Measurements from ENCODE around the gene NEIL1.

DNA sequence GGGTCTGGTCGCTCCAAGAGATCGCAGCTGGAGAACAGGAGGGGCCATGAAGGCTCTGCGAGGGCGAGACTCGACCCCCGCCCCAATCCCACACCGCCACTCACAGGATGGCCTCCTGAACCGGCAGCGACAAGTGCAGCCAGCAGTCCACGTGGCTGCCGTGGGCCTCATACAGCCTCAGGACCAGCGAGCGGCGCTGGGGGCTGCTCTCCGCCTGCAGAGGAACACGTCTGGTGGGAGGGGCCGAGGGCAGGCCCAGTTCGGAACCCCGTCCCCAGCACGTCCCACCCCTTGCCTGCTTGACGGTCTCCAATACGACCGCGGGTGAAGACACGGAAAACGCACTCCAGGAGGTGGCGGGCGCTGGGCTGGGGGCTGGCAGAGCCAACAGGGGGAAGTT, 9.2 kb downstream of the NEIL1 start:
- TF ChIP-seq POLR2A (IDR thresholded peaks at IDR 0.05) = no peak
- TF ChIP-seq, protein P1, sequence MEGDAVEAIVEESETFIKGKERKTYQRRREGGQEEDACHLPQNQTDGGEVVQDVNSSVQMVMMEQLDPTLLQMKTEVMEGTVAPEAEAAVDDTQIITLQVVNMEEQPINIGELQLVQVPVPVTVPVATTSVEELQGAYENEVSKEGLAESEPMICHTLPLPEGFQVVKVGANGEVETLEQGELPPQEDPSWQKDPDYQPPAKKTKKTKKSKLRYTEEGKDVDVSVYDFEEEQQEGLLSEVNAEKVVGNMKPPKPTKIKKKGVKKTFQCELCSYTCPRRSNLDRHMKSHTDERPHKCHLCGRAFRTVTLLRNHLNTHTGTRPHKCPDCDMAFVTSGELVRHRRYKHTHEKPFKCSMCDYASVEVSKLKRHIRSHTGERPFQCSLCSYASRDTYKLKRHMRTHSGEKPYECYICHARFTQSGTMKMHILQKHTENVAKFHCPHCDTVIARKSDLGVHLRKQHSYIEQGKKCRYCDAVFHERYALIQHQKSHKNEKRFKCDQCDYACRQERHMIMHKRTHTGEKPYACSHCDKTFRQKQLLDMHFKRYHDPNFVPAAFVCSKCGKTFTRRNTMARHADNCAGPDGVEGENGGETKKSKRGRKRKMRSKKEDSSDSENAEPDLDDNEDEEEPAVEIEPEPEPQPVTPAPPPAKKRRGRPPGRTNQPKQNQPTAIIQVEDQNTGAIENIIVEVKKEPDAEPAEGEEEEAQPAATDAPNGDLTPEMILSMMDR (IDR thresholded peaks at IDR 0.05) = no peak
